GM06990 (cell line): Measurements from ENCODE around the gene PRKD1.
"Not testable (repeated sequence)": the region's sequence is repeated elsewhere in the genome, so short reads cannot be mapped to it uniquely, and the experiment has no call there.

ENCODE experiments used
- DNase-seq: peaks from one replicate; pipeline ENCODE4 v3.0.0-alpha.2; 2011; ENCODE audit not compliant: insufficient read length; ENCODE audit errors: extremely low read depth
- H3K27me3 ChIP-seq: replicated peaks from 2 replicates; pipeline ENCODE4 v1.6.0; 2011; ENCODE audit warnings: low read length; ENCODE audit not compliant: control insufficient read depth, insufficient read depth
- H3K36me3 ChIP-seq: 2 replicates; pipeline ENCODE4 v1.5.1; 2011; ENCODE audit warnings: low read length; ENCODE audit not compliant: control insufficient read depth, insufficient read depth
- H3K4me3 ChIP-seq: replicated peaks from 2 replicates; pipeline ENCODE4 v1.5.1; 2011; ENCODE audit warnings: low read depth, mild to moderate bottlenecking, control low read depth, low read length
- CTCF ChIP-seq: IDR thresholded peaks from 2 replicates; pipeline ENCODE4 v1.5.1; 2011; ENCODE audit warnings: low read length, control low read depth, mild to moderate bottlenecking, inconsistent platforms; ENCODE audit not compliant: insufficient read depth, poor library complexity, severe bottlenecking

Gene PRKD1

GRCh38 chr14:29789475-29789874 lies 138.2 kb downstream of the PRKD1 start:
- Histone ChIP-seq H3K27me3 (no peaks in the 10 kb centered on the region), H3K36me3 (no peaks in the 10 kb centered on the region), H3K4me3 (no peak overlapping the region)
- no peak for DNase-seq
- TF ChIP-seq CTCF = no peak

DNA sequence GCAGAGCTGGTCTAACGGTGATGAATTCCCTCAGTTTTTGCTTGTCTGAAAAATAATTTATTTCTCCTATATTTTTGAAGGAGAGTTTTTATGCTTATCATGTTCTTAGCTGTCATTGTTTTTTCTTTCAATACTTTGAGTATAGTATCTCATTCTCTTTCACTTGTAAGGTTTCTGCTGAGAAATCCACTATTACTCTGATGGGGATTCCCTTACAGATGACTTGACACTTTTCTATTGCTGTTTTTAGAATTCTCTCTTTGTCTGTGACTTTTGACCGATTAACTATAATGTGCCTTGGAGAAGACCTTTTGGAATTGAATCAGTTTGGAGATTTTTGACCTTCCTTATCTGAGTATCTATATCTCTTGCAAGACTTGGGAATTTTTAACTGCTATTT lies 139.6 kb downstream of the PRKD1 start:
- H3K36me3 ChIP-seq = no peaks in the 10 kb centered on the region
- no peaks in the 10 kb centered on the region for H3K27me3 ChIP-seq
- TF ChIP-seq CTCF = no peak
- no peak for DNase-seq
- no peak overlapping the region for H3K4me3 ChIP-seq

DNA sequence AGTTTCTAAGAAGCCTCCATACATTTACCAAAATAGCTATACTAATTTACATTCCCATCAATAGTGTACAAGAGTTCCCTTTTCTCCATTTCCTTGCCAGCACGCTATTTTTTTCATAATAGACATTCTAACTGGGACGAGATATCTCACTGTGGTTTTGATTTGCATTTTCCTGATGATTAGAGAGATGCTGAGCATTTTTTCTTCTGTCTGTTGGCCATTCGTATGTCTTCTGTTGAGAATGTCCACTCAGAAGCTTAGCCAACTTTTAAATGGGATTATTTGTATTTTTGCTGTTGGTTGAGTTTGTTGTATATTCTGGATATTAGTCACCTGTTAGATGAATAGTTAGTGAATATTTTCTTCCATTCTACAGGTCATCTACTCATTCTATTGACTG lies 144.1 kb downstream of the PRKD1 start:
- Histone ChIP-seq H3K4me3 (no peak overlapping the region), H3K36me3 (no peaks in the 10 kb centered on the region), H3K27me3 (no peaks in the 10 kb centered on the region)
- no peak for TF ChIP-seq CTCF
- DNase-seq = no peak

- Histone ChIP-seq H3K4me3 (no peak overlapping the region), H3K27me3 (no peaks in the 10 kb centered on the region), H3K36me3 (no peaks in the 10 kb centered on the region)
- no peak for DNase-seq
- TF ChIP-seq CTCF = no peak
Measured at GRCh38 chr14:29782041-29782440, 145.6 kb downstream of the PRKD1 start.

DNA sequence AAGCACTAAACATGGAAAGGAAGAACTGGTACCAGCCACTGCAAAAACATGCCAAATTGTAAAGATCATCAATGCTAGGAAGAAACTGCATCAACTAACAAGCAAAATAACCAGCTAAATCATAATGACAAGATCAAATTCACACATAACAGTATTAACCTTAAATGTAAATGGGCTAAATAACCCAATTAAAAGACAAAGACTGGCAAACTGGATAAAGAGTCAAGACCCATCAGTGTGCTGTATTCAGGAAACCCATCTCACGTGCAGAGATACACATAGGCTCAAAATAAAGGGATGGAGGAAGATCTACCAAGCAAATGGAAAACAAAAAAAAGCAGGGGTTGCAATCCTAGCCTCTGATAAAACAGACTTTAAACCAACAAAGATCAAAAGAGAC lies 150.5 kb downstream of the PRKD1 start:
- not testable (repeated sequence) for H3K4me3 ChIP-seq, H3K36me3 ChIP-seq, H3K27me3 ChIP-seq, DNase-seq

DNA sequence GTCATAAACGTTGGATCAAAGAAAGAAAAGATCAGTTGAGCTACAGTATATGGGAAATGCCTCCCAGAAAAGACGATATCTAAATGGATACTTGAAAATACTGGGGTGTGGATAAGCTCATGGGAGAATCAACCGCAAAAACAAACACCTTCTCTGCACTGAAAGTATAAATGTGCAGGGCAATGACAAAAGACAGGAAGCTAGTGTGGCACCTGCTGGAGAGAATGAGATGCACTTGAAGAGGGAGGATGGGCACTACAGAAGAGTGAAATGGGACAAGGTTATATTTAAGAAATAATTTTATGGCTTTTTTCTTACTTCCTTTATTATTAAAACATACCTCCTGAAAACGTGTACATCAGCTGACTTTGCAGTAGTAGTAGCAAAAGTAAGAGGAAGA lies 153.7 kb downstream of the PRKD1 start:
- no peak for DNase-seq
- Histone ChIP-seq H3K4me3 (no peak overlapping the region), H3K36me3 (no peaks in the 10 kb centered on the region), H3K27me3 (no peaks in the 10 kb centered on the region)
- TF ChIP-seq CTCF = no peak
